ENCODE data around the gene SYTL3. TPM values are rescaled to one million over a fixed set of nuclear protein-coding genes. Genes with fewer than 3 reads are reported as not detected.

The SYTL3 gene
- total and polyA plus RNA-seq, 10 of the 15 experiments (the other 5 are each of a cell fraction or from before 2014, with no cell fraction given) = 3.3 to 12.1 (median 6.9) TPM

DNA sequence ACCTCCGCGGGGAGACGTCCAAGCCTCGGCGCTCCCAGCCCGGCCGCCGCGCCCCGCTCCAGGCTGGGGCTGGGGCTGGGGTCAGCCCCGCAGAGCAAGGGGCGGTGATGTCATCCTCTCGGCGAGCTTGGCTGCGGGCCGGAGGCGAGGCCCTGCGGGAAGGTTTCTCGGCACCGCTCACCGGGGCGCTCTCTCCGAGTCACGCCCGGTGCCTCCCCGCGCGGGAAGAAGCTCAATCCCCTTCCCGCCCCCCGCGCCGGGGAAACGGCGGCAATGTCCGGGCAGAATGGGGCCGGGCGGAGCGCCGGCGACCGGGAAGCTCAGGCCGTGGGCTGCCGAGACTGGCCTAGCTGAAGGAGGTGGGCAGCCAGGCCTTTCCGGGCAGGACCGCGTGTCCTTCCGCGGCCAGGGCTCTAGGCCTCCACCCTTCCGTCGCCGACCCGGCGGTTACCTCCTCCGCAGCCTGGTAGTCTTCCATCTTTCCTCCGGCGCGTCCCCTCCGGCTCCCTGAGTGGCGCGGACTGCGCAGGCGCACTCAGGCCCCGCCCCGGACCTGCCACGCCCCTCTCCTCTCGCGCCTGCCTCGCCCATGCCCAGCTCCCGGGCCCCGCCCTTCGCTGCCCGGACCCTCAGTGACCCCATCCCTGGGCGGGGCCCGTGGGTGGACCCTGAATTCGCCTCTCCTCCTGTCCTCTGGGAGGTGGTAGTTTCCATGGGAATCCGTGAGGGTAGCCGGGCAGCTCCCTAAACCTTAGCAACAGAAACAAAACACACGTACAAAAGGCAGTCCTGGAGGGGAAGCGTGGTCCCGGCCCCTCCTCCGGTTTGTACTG is 5.4 kb upstream of the SYTL3 start, which contains the start of gene DYNLT1 (continued):
- TF ChIP-seq, protein P1, sequence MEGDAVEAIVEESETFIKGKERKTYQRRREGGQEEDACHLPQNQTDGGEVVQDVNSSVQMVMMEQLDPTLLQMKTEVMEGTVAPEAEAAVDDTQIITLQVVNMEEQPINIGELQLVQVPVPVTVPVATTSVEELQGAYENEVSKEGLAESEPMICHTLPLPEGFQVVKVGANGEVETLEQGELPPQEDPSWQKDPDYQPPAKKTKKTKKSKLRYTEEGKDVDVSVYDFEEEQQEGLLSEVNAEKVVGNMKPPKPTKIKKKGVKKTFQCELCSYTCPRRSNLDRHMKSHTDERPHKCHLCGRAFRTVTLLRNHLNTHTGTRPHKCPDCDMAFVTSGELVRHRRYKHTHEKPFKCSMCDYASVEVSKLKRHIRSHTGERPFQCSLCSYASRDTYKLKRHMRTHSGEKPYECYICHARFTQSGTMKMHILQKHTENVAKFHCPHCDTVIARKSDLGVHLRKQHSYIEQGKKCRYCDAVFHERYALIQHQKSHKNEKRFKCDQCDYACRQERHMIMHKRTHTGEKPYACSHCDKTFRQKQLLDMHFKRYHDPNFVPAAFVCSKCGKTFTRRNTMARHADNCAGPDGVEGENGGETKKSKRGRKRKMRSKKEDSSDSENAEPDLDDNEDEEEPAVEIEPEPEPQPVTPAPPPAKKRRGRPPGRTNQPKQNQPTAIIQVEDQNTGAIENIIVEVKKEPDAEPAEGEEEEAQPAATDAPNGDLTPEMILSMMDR (IDR thresholded peaks at IDR 0.05 in 2 of 3, conservative IDR thresholded peaks at IDR 0.05 in 1 of 3; ENCODE audit: control insufficient read depth in 2 of 3, extremely low read depth in 1 of 3, insufficient read depth in 1 of 3, low read depth in 3 of 3, low read length in 3 of 3) = no peak
- TF ChIP-seq ETV6 (conservative IDR thresholded peaks at IDR 0.05 in 1 of 2, IDR thresholded peaks at IDR 0.05 in 1 of 2; ENCODE audit: borderline replicate concordance in 1 of 2, low read depth in 1 of 2) (no peak; a peak in 1 of 4 replicates), JUNB (IDR thresholded peaks at IDR 0.05) (no peak), RCOR1 (conservative IDR thresholded peaks at IDR 0.05; ENCODE audit: low read depth, low read length) (no peak), ATF7 (IDR thresholded peaks at IDR 0.05; ENCODE audit: low read depth) (peak; percentile 45), MYC (IDR thresholded peaks at IDR 0.05; ENCODE audit: insufficient read depth, insufficient read length, insufficient replicate concordance, low read length, severe bottlenecking) (no peak), SUPT20H (IDR thresholded peaks at IDR 0.05; ENCODE audit: borderline replicate concordance, control insufficient read depth, low read depth, low read length) (no peak), RAD51 (IDR thresholded peaks at IDR 0.05) (no peak), MEF2A (IDR thresholded peaks at IDR 0.05; ENCODE audit: insufficient read depth, low read depth, low read length) (no peak), LARP7 (IDR thresholded peaks at IDR 0.05) (peak; percentile 86), STAT1 (conservative IDR thresholded peaks at IDR 0.05) (no peak), ZNF687 (IDR thresholded peaks at IDR 0.05) (0 out of 2 replicates have a peak, but pooled peaks have one; percentile 15), EGR1 (IDR thresholded peaks at IDR 0.05; ENCODE audit: borderline replicate concordance in 1 of 2, low read depth in 2 of 2, low read length in 2 of 2) (peak in 1 of 2 experiments; percentile 13; a peak in 1 of 3 replicates), EP300 (IDR thresholded peaks at IDR 0.05; ENCODE audit: borderline replicate concordance in 1 of 2, control insufficient read depth in 1 of 2, low read depth in 2 of 2, low read length in 2 of 2) (no peak), POU2F2 (IDR thresholded peaks at IDR 0.05; ENCODE audit: borderline replicate concordance, low read depth, low read length) (no peak), RUNX3 (IDR thresholded peaks at IDR 0.05; ENCODE audit: low read length) (0 out of 2 replicates have a peak, but pooled peaks have one; percentile 6), SP1 (IDR thresholded peaks at IDR 0.05; ENCODE audit: low read depth, low read length) (no peak), BMI1 (IDR thresholded peaks at IDR 0.05; ENCODE audit: borderline replicate concordance) (no peak), SUZ12 (IDR thresholded peaks at IDR 0.05; ENCODE audit: unreplicated experiment) (no peak), GATAD2B (conservative IDR thresholded peaks at IDR 0.05; ENCODE audit: low read depth) (peak; percentile 37), ZNF274 (IDR thresholded peaks at IDR 0.05; ENCODE audit: insufficient read depth, insufficient read length) (no peak)
- TF ChIP-seq, protein P2, sequence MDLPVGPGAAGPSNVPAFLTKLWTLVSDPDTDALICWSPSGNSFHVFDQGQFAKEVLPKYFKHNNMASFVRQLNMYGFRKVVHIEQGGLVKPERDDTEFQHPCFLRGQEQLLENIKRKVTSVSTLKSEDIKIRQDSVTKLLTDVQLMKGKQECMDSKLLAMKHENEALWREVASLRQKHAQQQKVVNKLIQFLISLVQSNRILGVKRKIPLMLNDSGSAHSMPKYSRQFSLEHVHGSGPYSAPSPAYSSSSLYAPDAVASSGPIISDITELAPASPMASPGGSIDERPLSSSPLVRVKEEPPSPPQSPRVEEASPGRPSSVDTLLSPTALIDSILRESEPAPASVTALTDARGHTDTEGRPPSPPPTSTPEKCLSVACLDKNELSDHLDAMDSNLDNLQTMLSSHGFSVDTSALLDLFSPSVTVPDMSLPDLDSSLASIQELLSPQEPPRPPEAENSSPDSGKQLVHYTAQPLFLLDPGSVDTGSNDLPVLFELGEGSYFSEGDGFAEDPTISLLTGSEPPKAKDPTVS (IDR thresholded peaks at IDR 0.05; ENCODE audit: low read depth, low read length) = no peak

Measured in GM12878 (cell line).